ENCODE data around the gene CELA2B. TPM values are rescaled to one million over a fixed set of nuclear protein-coding genes. Genes with fewer than 3 reads are reported as not detected.
A peak's percentile ranks its signal among the peaks of the same experiment; 100 is the strongest.

Gene CELA2B
- total and polyA plus RNA-seq, 9 of the 15 experiments (the other 6 are each of a cell fraction or from before 2014, with no cell fraction given): 0.25 to 2.1 (median 0.38) TPM; not detected in 5

GRCh38 chr1:15493869-15494390, 18.0 kb downstream of the CELA2B start (continued):
- TF ChIP-seq MITF (IDR thresholded peaks at IDR 0.05) (no peak), CHD1 (IDR thresholded peaks at IDR 0.05; ENCODE audit: low read length) (no peak), MTF1 (CRISPR knock-in tag; IDR thresholded peaks at IDR 0.05; ENCODE audit: borderline replicate concordance) (no peak)

GRCh38 chr1:15500184-15501178, 24.6 kb downstream of the CELA2B start:
- no peaks in the 10 kb centered on the region for H4K20me1 ChIP-seq (replicated peaks; ENCODE audit: control insufficient read depth, insufficient read depth, low read length)
- no peak for TF ChIP-seq ZNF586 (CRISPR knock-in tag; conservative IDR thresholded peaks at IDR 0.05)
- TF ChIP-seq DEAF1 (CRISPR knock-in tag; IDR thresholded peaks at IDR 0.05): no peak
- no peak for TF ChIP-seq BRF2 (IDR thresholded peaks at IDR 0.05; ENCODE audit: borderline replicate concordance, insufficient read depth, insufficient read length)
- no peak for TF ChIP-seq ID3 (CRISPR knock-in tag; IDR thresholded peaks at IDR 0.05)
- no peak for TF ChIP-seq ID3 (tag; IDR thresholded peaks at IDR 0.05)
- TF ChIP-seq FOXA3 (CRISPR knock-in tag; conservative IDR thresholded peaks at IDR 0.05 in 1 of 2, IDR thresholded peaks at IDR 0.05 in 1 of 2): no peak
- no peak for TF ChIP-seq CGGBP1 (CRISPR knock-in tag; IDR thresholded peaks at IDR 0.05)

More at GRCh38 chr1:15500184-15501178, 24.6 kb downstream of the CELA2B start:
- intact Hi-C loops (cut with micrococcal nuclease) (loop anchor here (5.0 kb wide), 1 partner anchor 178 kb away; no protein-coding TSS in a partner anchor), in situ Hi-C loops (cut with MboI) (no loop called here)
- Histone ChIP-seq H3K4me1 (replicated peaks in 1 of 2; ENCODE audit: control insufficient read depth in 2 of 2, insufficient read depth in 2 of 2, low read length in 2 of 2) (no peaks in the 10 kb centered on the region), H3K4me2 (ENCODE audit: insufficient read depth, low read length) (no peak overlapping the region), H3K79me2 (ENCODE audit: control insufficient read depth, insufficient read depth, low read length) (no peaks in the 10 kb centered on the region), H3K36me3 (ENCODE audit: control insufficient read depth, insufficient read depth, low read length) (peaks cover 39% of the 10 kb centered on the region), H3K27me3 (ENCODE audit: control insufficient read depth in 2 of 2, insufficient read depth in 2 of 2, low read length in 2 of 2) (no peaks in the 10 kb centered on the region), H3K9me3 (replicated peaks; ENCODE audit: control insufficient read depth, insufficient read depth, low read depth, low read length) (no peaks in the 10 kb centered on the region), H3K9ac (ENCODE audit: insufficient read depth in 1 of 2, low read depth in 2 of 2, low read length in 2 of 2) (peak overlapping the region in 1 of 2 experiments; percentile 32; a peak in 1 of 4 replicates), H3K27ac (ENCODE audit: extremely low read depth, low read depth, low read length) (no peak overlapping the region), H2AFZ (ENCODE audit: low read depth, low read length) (no peak overlapping the region), H3K9me1 (ENCODE audit: control insufficient read depth, insufficient read depth, low read length) (no peaks in the 10 kb centered on the region), H3K4me3 (no peak overlapping the region)
- ChIA-PET CTCF (ENCODE audit: low intra/inter-chr PET ratio) (interaction anchor here (0.5 to 2.6 kb wide), 4 partner anchors 67 to 372 kb away, joined by 3 to 8 read pairs (median 4); no protein-coding TSS in a partner anchor), POLR2A (interaction anchor here (0.6 to 1.0 kb wide), 3 partner anchors 11 to 16 kb away, joined by 3 to 4 read pairs (median 4); no protein-coding TSS in a partner anchor)
- DNase-seq (ENCODE audit: extremely low read depth in 1 of 4, low spot score in 3 of 4): no peak
- FAIRE-seq: no peak
- WGBS (ENCODE audit: insufficient coverage, low coverage, missing lambda C conversion rate): 79% methylated on average over 15 of the region's 19 CpGs
- BruUV-seq (replicated peaks): no TSS peak
- no peak for ATAC-seq
